Lung microvascular endothelial cell (primary cell): ENCODE data around the gene UNC13D. TPM values are rescaled to one million over a fixed set of nuclear protein-coding genes. Genes with fewer than 3 reads are reported as not detected.
A peak's percentile ranks its signal among the peaks of the same experiment; 100 is the strongest.
"Not testable (repeated sequence)": the region's sequence is repeated elsewhere in the genome, so short reads cannot be mapped to it uniquely, and the experiment has no call there.

Experiments used
- DNase-seq, 2 donors: peaks; one replicate each; pipeline versions ENCODE4 v3.0.0 to v3.0.0-alpha.2; 2010; ENCODE audit warnings: low read depth in 2 of 2
- total RNA-seq: library from RNA; depleted of rRNA; stranded (reverse); fragments of >200 nt; gene quantifications from 2 replicates; pipeline ENCODE4 v1.2.1, GENCODE V29; 2014

UNC13D gene
- total RNA-seq, 1 donor from 2014 or later = 3.8 TPM

DNA sequence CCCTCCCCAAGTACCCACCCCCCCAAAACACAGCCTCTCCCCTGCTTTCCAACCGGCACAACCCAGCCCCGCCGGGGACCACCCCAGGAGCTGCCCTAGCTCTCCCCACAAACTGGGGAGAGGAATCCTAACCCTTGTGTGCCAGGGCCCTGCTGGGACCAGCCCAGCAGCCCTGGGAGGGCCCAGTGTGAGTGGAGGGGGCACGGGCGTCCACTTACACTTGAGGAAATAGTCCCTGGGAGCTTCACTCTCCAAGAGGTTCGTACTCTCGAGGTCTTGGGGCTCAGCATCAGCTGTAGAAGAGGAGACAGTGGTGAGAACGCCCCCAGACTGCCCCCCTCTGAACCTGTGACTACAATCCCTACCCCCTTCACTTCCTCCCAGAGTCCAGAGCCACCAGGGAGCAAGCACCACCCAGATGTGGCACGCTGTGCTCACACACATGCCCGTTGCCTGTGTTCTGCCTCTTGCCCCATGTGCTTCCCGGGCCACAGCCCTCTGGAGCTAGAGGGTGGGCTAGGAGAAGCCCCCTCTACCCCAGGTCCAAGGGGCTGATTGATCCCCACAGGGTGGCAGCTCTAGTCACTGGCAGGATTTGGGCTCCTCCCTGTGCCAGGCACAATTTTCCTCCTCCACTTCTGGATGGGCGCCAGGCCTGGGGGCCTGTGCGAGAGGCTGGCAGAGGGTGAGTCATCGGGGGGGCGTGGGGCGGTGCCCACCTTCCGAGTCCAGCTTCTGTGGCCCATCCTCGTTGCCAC, 31.2 kb upstream of the UNC13D start:
- no peak for DNase-seq

DNA sequence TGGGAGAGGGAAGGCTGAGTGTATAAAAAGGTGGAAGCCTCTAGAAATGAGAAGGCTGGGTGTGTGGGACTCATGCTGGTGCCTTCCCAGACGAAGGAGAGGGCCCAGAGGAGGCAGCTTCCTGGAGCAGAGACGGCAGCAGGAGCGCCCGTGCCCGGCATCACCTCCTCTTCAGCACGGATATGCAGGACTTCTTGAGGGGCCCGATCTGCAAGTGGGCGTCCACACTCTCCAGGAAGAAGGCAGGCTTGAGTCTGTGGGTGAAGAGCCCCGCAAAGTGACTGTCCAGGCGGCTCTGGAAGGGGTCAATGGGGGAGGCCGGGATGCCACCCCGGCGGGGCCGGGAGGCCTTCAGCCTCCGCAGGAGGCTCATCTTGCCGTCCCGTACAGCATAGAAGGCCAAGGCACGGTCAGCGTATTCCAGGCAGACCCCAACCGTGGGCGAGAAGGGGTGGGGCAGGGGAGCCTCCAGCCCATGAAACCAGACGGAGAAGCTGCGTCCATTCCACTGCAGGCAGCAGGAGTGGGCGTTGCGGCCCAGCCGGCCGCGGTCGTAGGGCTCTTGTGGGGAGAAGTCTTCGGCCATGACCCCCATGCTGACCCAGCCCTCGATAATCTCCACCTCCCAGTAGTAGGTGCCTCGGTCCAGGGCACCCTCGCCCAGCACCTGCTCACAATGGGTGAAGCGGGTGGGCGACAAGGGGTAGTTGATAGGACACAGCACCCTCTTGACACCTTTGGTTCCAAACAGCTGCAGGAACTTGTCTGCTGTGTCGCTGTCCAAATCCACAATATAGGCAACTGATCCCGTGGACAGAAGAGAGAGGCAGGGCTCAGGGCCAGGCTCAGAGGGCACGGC, 30.3 kb upstream of the UNC13D start:
- DNase-seq = no peak

DNA sequence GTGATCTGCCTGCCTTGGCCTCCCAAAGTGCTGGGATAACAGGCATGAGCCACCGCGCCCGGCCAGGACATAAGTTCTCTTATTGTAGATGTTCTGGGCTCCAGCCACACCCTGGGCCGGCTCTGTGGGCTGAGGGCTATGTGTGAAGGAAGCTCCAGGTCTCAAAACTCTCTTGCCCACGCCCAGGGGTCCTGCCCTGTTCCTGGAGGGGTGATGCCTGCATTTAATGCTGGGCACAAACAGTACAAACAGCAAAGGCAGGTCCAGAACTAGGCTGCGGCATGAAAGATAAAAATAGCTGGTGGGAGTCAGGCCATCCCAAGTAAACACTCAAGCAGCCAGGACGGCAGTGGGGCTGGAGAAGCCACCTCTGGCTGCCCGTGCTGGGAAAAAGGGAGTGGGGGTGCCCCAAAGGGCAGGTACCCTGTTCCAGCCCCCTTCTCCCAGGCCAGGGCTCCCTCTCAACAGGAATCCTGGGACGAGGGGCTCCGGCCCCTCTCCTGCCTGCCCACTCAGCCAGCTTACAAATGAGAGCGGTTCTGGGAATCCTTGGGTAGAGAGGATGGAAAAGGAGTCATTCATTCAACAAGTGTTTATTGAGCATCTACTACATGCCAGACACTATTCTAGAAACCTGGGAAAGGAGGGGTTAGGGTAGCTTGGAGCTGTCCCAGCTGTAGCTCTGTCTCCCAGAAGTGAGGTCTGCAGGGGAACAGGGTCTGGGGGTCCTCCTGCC, 29.6 kb upstream of the UNC13D start:
- DNase-seq = no peak

GRCh38 chr17:75872434-75873351, 28.5 kb upstream of the UNC13D start:
- DNase-seq = peak; percentile 94 to 95

GRCh38 chr17:75870228-75870627, 26.0 kb upstream of the UNC13D start:
- DNase-seq = not testable (repeated sequence)

DNA sequence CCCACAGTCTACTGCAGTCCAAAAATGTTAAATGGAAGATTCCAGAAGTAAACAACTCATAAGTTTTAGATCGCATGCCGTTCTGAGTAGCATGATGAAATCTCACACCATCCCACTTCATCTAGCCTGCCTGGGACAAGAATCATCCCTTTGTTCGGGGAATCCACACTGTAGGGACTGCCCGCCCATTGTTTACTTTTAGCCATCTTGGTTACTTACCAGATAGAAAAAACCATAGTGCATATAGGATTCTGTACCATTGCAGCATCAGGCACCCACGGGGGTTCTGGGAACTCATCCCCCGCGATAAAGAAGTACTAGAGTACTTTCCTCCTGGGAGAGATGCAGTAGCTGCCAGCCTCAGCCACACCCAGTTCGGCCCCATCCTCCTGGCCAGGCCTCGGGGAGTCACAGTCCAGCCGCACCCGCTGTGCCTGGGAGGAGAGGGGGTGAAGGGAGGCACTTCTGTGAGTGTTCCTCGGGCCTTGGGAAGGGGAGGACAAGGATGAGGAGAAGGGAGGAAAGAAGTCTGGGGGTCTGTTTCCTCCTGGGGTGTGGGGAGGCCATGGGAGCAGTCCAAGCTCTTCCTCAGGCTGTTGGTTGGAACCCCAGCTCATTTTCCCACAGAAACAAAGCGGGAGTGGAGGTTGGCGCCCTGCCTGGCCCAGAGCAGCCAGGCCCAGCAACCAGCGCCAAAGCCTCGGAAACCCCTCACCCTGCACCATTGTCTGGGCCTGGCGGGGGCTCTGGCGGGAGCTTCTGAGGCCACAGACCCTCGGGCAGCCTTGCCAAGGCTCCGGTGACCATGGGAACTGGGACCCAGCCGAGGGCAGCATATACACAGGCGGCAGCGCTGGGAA, 25.3 kb upstream of the UNC13D start:
- DNase-seq = peak; percentile 29 to 95

DNA sequence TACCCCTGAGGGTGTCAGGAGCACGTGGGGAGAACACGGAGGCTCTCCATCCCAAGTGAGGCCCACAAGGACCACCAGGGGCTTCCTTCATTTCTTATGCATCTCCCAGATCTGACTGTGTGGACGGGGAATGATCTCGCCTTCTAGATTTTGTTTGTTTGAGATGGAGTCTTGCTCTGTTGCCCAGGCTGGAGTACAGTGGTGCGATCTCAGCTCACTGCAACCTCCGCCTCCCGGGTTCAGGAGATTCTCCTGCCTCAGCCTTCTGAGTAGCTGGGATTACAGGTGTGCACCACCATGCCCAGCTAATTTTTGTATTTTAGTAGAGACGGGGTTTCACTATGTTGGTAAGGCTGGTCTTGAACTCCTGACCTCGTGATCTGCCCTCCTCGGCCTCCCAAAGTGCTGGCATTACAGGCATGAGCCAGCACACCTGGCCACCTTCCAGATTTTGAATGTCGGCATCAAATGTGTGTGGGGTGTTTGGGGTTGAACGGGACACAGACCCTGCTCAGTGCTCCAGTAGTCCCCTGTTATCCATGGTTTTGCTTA, 24.6 kb upstream of the UNC13D start:
- not testable (repeated sequence) for DNase-seq

DNA sequence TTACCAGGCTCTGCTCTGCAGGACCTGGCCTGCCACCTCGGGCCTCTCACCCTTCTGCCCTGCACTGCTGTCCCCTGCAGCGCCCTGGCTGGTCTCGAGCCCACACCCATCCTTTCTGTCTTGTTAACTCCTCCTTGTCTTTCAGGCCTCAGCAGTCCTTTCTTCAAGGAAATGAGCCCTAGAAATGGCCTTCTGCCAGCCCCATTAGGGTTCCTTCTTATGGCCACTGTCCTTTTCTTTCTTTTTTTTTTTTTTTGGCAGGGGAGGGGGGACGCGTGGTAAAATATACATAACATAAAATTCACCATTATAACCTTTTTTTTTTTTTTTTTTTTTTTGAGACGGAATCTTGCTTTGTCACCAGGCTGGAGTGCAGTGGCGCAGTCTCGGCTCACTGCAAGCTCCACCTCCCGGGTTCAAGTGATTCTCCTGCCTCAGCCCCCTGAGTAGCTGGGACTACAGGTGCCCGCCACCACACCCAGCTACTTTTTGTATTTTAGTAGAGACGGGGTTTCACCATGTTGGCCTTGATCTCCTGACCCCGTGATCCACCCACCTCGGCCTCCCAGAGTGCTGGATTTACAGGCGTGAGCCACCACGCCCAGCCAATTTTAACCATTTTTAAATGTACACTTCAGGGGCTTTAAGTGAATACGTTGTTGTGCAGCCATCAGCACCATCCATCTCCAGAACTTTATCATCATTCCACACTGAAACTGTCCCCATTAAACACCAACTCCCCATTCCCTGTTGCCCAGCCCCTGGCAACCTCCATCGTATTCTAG, 21.4 kb upstream of the UNC13D start:
- DNase-seq = not testable (repeated sequence)

DNA sequence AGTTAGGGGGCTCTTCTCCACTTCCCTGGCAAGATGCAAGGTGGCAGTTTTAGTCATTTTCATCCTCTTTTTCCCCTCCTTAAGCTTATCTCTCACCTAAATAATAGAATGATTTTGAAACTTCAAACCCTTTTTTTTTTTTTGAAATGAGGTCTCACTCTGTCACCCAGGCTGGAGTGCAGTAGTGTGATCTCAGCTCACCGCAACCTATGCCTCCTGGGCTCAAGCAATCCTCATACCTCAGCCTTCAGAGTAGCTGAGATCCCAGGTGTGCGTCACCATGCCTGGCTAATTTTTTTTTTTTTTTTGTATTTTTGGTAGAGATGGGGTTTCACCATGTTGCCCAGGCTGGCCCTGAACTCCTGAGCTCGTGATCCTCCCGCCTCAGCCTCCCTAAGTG, 20.7 kb upstream of the UNC13D start:
- DNase-seq = not testable (repeated sequence)

- DNase-seq = peak in 1 of 2 donors; percentile 89
Measured at GRCh38 chr17:75864448-75864871, 20.3 kb upstream of the UNC13D start.

DNA sequence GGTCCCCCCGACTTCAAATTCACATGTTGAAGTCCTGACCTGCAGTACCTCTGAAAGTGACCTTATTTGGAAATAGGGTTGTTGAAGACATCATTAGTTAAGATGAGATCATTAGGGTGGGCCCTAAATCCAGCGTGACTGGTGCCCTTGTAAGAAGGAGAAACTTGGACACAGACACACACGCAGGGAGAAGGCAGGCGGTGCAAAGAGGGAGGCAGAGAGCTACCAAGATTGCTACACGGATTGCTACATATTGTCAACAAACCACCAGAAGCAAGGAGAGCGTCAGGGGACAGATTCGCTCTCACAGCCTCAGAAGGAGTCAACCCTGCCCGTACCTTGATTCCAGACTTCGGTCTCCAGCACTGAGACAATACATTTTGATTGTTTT, 17.7 kb upstream of the UNC13D start:
- no peak for DNase-seq

DNA sequence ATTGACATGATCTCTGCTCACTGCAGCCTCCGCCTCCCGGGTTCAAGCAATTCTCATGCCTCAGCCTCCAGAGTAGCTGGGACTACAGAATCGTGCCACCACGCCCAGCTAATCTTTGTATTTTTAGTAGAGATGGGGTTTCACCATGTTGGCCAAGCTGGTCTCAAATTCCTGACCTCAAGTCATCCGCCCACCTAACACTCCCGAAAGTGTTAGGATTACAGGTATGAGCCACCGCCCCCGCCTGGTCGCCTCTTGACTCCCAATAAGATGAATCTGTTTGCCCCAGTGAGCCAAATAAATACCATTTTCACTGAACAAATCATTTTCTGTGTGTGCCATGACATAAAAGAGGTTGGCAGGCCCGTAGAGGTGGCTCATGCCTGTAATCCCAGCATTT, 15.2 kb upstream of the UNC13D start:
- DNase-seq = not testable (repeated sequence)

- peak; percentile 44 to 49 for DNase-seq
Measured at GRCh38 chr17:75856062-75856756, 12.0 kb upstream of the UNC13D start.

GRCh38 chr17:75855310-75856061, 11.3 kb upstream of the UNC13D start, which contains the start of gene WBP2:
WBP2 (minus strand) TSS chr17:75855335; CDS start chr17:75855297, 38 bp downstream.
- DNase-seq = peak; percentile 100

GRCh38 chr17:75854881-75855309, 10.7 kb upstream of the UNC13D start:
- no peak for DNase-seq

GRCh38 chr17:75854101-75854748, 10.0 kb upstream of the UNC13D start:
- DNase-seq = peak; percentile 73

GRCh38 chr17:75853433-75853832, 9.2 kb upstream of the UNC13D start:
- peak; percentile 78 to 91 for DNase-seq
